Prostate gland (tissue), 2 donors: Measurements from ENCODE around the gene VKORC1L1.

Experiments used
- POLR2A ChIP-seq: fragments of 450-650 bp; IDR thresholded peaks from one replicate; pipeline ENCODE4 v1.6.1; 2016; ENCODE audit warnings: antibody characterized with exemption, mild to moderate bottlenecking
- TF ChIP-seq, protein P1 (sequence below), 4 experiments: fragments of 200-600 bp in 2 of 4; fragments of 450-650 bp in 2 of 4; sonication (generic) in 2 of 4; IDR thresholded peaks; 1 replicate in 3 of 4; 2 replicates in 1 of 4; pipeline ENCODE4 v1.5.1; 2016 to 2019; ENCODE audit warnings: antibody characterized with exemption in 4 of 4, mild to moderate bottlenecking in 2 of 4, moderate library complexity in 2 of 4

DNA sequence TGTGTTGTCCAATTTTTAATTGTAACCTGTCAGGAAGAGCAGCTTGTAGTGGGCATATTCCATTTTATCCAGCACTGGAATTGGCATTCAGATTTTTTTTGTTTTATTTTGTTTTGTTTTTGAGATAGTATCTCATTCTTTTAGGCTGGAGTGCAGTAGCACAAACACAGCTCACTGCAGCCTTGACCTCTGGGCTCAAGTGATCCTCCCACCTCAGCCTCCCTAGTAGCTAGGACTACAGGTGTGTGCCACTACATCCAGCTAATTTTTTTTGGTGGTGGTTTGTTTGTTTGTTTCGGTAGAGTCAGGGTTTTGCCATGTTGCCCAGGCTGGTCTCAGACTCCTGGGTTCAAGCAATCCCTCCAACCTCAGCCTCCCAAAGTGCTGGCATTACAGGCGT, 64.4 kb downstream of the VKORC1L1 start:
- TF ChIP-seq, protein P1, sequence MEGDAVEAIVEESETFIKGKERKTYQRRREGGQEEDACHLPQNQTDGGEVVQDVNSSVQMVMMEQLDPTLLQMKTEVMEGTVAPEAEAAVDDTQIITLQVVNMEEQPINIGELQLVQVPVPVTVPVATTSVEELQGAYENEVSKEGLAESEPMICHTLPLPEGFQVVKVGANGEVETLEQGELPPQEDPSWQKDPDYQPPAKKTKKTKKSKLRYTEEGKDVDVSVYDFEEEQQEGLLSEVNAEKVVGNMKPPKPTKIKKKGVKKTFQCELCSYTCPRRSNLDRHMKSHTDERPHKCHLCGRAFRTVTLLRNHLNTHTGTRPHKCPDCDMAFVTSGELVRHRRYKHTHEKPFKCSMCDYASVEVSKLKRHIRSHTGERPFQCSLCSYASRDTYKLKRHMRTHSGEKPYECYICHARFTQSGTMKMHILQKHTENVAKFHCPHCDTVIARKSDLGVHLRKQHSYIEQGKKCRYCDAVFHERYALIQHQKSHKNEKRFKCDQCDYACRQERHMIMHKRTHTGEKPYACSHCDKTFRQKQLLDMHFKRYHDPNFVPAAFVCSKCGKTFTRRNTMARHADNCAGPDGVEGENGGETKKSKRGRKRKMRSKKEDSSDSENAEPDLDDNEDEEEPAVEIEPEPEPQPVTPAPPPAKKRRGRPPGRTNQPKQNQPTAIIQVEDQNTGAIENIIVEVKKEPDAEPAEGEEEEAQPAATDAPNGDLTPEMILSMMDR (IDR thresholded peaks at IDR 0.05) = no peak
- no peak for TF ChIP-seq POLR2A
